ENCODE data around the gene LCLAT1. TPM values are rescaled to one million over a fixed set of nuclear protein-coding genes. Genes with fewer than 3 reads are reported as not detected.

LCLAT1 gene
- total and polyA plus RNA-seq, 4 donors = 2.4 to 14.6 (median 10.7) TPM

DNA sequence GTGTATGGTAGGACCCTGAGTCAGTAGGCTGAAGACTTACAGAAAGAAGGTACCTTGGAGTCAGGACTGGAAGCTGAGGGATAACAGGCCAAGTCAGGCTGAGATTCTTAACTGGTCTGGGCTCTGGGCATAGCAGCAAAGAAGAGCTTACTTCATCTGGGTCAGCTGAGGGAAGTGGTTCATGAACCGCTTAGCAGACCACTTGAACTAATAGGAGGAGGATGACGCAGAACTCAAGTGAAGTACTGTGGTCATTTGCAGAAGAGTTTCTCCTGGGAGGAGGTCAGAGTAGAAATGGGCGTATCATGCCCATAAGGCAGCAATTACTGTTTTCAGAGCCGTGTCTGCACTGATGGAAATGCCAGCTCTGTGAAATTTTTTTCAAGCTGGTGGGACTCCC is 164.5 kb downstream of the LCLAT1 start (continued):
- TF ChIP-seq, protein P1, sequence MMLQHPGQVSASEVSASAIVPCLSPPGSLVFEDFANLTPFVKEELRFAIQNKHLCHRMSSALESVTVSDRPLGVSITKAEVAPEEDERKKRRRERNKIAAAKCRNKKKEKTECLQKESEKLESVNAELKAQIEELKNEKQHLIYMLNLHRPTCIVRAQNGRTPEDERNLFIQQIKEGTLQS (IDR thresholded peaks at IDR 0.05) = no peak
- TF ChIP-seq RAD21 (IDR thresholded peaks at IDR 0.05) (no peak), HNF4A (conservative IDR thresholded peaks at IDR 0.05) (no peak), SP1 (IDR thresholded peaks at IDR 0.05) (no peak), YY1 (IDR thresholded peaks at IDR 0.05) (no peak), NR2F2 (IDR thresholded peaks at IDR 0.05) (no peak)
- TF ChIP-seq, protein P2, sequence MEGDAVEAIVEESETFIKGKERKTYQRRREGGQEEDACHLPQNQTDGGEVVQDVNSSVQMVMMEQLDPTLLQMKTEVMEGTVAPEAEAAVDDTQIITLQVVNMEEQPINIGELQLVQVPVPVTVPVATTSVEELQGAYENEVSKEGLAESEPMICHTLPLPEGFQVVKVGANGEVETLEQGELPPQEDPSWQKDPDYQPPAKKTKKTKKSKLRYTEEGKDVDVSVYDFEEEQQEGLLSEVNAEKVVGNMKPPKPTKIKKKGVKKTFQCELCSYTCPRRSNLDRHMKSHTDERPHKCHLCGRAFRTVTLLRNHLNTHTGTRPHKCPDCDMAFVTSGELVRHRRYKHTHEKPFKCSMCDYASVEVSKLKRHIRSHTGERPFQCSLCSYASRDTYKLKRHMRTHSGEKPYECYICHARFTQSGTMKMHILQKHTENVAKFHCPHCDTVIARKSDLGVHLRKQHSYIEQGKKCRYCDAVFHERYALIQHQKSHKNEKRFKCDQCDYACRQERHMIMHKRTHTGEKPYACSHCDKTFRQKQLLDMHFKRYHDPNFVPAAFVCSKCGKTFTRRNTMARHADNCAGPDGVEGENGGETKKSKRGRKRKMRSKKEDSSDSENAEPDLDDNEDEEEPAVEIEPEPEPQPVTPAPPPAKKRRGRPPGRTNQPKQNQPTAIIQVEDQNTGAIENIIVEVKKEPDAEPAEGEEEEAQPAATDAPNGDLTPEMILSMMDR (IDR thresholded peaks at IDR 0.05; ENCODE audit: low read depth, low read length, missing input control) = no peak

DNA sequence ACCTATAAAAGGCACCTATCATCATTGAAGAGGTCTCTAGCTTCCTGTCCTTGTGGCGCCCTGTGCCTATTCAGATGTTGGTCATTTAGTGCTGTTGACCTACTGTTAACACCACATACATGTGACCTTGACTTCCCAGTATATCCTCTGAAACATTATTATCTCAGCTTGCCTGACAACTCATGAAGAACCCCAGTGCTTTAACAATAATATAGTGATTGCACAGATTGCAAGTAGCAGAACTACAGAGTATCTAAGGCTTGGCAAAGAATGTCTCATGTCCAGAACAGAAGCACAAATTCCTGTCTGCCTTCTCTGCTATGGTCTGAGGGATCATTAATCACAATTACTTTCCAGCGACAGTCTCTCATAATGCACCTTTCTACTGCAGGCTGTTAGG is 165.3 kb downstream of the LCLAT1 start:
- H3K27ac ChIP-seq (ENCODE audit: low read depth in 1 of 2, low read length in 2 of 2) = no peak overlapping the region
- TF ChIP-seq, protein P3, sequence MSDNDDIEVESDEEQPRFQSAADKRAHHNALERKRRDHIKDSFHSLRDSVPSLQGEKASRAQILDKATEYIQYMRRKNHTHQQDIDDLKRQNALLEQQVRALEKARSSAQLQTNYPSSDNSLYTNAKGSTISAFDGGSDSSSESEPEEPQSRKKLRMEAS (IDR thresholded peaks at IDR 0.05) = no peak
- TF ChIP-seq NR2F2 (IDR thresholded peaks at IDR 0.05) (no peak), HNF4A (conservative IDR thresholded peaks at IDR 0.05) (no peak), EGR1 (IDR thresholded peaks at IDR 0.05; ENCODE audit: low read depth in 2 of 2) (no peak), RXRA (IDR thresholded peaks at IDR 0.05) (no peak), HNF4G (IDR thresholded peaks at IDR 0.05) (no peak), FOXA1 (IDR thresholded peaks at IDR 0.05) (no peak), YY1 (IDR thresholded peaks at IDR 0.05) (no peak)
- TF ChIP-seq, protein P4, sequence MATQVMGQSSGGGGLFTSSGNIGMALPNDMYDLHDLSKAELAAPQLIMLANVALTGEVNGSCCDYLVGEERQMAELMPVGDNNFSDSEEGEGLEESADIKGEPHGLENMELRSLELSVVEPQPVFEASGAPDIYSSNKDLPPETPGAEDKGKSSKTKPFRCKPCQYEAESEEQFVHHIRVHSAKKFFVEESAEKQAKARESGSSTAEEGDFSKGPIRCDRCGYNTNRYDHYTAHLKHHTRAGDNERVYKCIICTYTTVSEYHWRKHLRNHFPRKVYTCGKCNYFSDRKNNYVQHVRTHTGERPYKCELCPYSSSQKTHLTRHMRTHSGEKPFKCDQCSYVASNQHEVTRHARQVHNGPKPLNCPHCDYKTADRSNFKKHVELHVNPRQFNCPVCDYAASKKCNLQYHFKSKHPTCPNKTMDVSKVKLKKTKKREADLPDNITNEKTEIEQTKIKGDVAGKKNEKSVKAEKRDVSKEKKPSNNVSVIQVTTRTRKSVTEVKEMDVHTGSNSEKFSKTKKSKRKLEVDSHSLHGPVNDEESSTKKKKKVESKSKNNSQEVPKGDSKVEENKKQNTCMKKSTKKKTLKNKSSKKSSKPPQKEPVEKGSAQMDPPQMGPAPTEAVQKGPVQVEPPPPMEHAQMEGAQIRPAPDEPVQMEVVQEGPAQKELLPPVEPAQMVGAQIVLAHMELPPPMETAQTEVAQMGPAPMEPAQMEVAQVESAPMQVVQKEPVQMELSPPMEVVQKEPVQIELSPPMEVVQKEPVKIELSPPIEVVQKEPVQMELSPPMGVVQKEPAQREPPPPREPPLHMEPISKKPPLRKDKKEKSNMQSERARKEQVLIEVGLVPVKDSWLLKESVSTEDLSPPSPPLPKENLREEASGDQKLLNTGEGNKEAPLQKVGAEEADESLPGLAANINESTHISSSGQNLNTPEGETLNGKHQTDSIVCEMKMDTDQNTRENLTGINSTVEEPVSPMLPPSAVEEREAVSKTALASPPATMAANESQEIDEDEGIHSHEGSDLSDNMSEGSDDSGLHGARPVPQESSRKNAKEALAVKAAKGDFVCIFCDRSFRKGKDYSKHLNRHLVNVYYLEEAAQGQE (IDR thresholded peaks at IDR 0.05) = no peak
- no peaks in the 10 kb centered on the region for H3K36me3 ChIP-seq (ENCODE audit: control insufficient read depth in 4 of 4, insufficient read depth in 3 of 4, low read depth in 1 of 4, low read length in 3 of 4)
- no peaks in the 10 kb centered on the region for H3K4me1 ChIP-seq (ENCODE audit: control insufficient read depth in 4 of 4, insufficient read depth in 4 of 4, low read length in 3 of 4)
- H3K9ac ChIP-seq (ENCODE audit: low read depth in 1 of 2, low read length in 2 of 2) = no peak overlapping the region
- H3K27me3 ChIP-seq (ENCODE audit: control insufficient read depth in 4 of 4, insufficient read depth in 4 of 4, low read length in 3 of 4) = no peaks in the 10 kb centered on the region
- no peaks in the 10 kb centered on the region for H3K9me3 ChIP-seq (ENCODE audit: control insufficient read depth in 4 of 4, low read length in 3 of 4)
- no peak overlapping the region for H3K4me3 ChIP-seq (ENCODE audit: low read depth in 1 of 3, low read length in 3 of 3)
- no peak for DNase-seq (ENCODE audit: low spot score)
- WGBS = 82% methylated on average over 2 of the region's 2 CpGs

DNA sequence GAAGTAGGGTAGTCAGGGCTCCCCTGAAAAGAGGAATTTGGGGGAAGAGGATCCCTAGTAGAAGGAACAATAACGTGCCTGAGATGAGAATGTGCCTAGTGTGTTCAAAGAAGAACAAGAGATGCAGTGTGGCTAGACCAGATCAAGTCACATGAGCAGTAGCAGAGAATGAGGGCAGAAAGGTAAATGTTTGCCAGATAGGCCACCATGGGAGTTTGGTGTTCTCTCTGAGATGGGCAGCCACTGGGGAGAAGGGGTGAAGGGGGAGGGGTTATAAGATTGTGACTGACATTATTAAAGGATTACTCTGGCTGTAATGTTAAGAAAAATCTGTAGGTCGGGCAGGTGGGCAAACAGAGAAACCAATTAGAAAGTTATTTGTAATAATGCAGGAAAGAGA is 166.0 kb downstream of the LCLAT1 start:
- H3K9me3 ChIP-seq (ENCODE audit: control insufficient read depth in 4 of 4, low read length in 3 of 4) = no peaks in the 10 kb centered on the region
- H3K27ac ChIP-seq (ENCODE audit: low read depth in 1 of 2, low read length in 2 of 2) = no peak overlapping the region
- H3K27me3 ChIP-seq (ENCODE audit: control insufficient read depth in 4 of 4, insufficient read depth in 4 of 4, low read length in 3 of 4) = no peaks in the 10 kb centered on the region
- DNase-seq (ENCODE audit: low spot score) = no peak
- 93% methylated on average over 2 of the region's 2 CpGs for WGBS
- no peaks in the 10 kb centered on the region for H3K4me1 ChIP-seq (ENCODE audit: control insufficient read depth in 4 of 4, insufficient read depth in 4 of 4, low read length in 3 of 4)
- H3K9ac ChIP-seq (ENCODE audit: low read depth in 1 of 2, low read length in 2 of 2) = no peak overlapping the region
- H3K36me3 ChIP-seq (ENCODE audit: control insufficient read depth in 4 of 4, insufficient read depth in 3 of 4, low read depth in 1 of 4, low read length in 3 of 4) = no peaks in the 10 kb centered on the region
- H3K4me3 ChIP-seq (ENCODE audit: low read depth in 1 of 3, low read length in 3 of 3) = no peak overlapping the region
- TF ChIP-seq, protein P5, sequence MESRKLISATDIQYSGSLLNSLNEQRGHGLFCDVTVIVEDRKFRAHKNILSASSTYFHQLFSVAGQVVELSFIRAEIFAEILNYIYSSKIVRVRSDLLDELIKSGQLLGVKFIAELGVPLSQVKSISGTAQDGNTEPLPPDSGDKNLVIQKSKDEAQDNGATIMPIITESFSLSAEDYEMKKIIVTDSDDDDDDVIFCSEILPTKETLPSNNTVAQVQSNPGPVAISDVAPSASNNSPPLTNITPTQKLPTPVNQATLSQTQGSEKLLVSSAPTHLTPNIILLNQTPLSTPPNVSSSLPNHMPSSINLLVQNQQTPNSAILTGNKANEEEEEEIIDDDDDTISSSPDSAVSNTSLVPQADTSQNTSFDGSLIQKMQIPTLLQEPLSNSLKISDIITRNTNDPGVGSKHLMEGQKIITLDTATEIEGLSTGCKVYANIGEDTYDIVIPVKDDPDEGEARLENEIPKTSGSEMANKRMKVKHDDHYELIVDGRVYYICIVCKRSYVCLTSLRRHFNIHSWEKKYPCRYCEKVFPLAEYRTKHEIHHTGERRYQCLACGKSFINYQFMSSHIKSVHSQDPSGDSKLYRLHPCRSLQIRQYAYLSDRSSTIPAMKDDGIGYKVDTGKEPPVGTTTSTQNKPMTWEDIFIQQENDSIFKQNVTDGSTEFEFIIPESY (IDR thresholded peaks at IDR 0.05) = no peak
- TF ChIP-seq TAF1 (conservative IDR thresholded peaks at IDR 0.05) (no peak), EGR1 (IDR thresholded peaks at IDR 0.05; ENCODE audit: low read depth in 2 of 2) (no peak), SP1 (IDR thresholded peaks at IDR 0.05) (no peak), RAD21 (IDR thresholded peaks at IDR 0.05) (no peak), NR2F2 (IDR thresholded peaks at IDR 0.05) (no peak), FOXA1 (IDR thresholded peaks at IDR 0.05) (no peak), HNF4G (IDR thresholded peaks at IDR 0.05) (no peak), RXRA (IDR thresholded peaks at IDR 0.05) (no peak)
- TF ChIP-seq, protein P4 (IDR thresholded peaks at IDR 0.05) = no peak
- TF ChIP-seq, protein P2 (IDR thresholded peaks at IDR 0.05; ENCODE audit: low read depth, low read length, missing input control) = no peak
